GM20431 (cell line): ENCODE measurements around the gene DISC1.

Experiments used
- in situ Hi-C: fragments of 300-500 bp; cut with MseI, MboI; formaldehyde crosslinking; loops from one replicate; pipeline ENCODE4 v1.15.0; 2020; ENCODE audit warnings: low sequenced_read_pairs; ENCODE audit not compliant: unreplicated experiment

The DISC1 gene

DNA sequence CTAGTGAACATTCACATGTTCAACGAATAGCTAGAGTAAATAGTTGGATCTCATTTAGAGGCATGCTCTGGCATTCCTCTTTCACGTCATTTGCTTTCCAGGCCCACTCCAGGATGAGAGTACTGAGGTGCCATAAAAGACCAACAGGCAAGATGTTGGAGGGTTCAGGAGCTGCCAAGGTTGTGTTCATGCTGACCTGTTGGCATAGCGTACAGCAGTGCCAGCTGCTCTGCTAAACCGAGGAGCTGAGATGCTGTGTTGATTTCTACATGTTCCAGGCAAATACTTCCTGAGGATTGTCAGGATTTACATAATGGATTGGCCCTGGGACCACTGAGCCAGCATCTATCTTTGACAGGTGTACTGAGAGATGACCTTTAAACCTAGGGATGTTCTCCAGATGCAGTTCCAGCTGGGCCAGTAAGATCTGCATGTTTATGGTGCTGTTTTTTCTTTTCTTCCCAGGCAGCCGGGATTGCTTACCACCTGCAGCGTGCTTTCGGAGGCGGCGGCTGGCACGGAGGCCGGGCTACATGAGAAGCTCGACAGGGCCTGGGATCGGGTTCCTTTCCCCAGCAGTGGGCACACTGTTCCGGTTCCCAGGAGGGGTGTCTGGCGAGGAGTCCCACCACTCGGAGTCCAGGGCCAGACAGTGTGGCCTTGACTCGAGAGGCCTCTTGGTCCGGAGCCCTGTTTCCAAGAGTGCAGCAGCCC is 66.9 kb downstream of the DISC1 start:
- in situ Hi-C loops, result no loop called here

DNA sequence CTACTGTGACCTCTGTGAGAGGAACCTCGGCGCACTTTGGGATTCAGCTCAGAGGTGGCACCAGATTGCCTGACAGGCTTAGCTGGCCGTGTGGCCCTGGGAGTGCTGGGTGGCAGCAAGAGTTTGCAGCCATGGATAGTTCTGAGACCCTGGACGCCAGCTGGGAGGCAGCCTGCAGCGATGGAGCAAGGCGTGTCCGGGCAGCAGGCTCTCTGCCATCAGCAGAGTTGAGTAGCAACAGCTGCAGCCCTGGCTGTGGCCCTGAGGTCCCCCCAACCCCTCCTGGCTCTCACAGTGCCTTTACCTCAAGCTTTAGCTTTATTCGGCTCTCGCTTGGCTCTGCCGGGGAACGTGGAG is 67.5 kb downstream of the DISC1 start:
- in situ Hi-C loops, result no loop called here

DNA sequence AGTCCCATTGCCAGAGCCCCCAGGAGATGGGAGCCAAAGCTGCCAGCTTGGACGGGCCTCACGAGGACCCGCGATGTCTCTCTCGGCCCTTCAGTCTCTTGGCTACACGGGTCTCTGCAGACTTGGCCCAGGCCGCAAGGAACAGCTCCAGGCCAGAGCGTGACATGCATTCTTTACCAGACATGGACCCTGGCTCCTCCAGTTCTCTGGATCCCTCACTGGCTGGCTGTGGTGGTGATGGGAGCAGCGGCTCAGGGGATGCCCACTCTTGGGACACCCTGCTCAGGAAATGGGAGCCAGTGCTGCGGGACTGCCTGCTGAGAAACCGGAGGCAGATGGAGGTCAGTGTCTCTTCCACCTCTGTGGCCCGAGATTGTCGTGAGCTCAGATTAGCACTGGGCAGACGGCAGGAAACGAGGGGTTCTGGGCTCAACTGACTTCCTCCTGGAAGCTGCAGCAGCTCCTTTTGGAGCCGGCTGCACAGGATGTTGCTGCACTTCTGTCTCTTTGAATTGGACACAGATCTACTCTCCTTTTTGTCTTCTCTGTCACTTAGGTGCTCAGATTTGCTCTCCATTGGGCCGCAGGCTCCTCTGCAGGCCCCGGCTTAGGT is 68.0 kb downstream of the DISC1 start:
- in situ Hi-C loops, result no loop called here

DNA sequence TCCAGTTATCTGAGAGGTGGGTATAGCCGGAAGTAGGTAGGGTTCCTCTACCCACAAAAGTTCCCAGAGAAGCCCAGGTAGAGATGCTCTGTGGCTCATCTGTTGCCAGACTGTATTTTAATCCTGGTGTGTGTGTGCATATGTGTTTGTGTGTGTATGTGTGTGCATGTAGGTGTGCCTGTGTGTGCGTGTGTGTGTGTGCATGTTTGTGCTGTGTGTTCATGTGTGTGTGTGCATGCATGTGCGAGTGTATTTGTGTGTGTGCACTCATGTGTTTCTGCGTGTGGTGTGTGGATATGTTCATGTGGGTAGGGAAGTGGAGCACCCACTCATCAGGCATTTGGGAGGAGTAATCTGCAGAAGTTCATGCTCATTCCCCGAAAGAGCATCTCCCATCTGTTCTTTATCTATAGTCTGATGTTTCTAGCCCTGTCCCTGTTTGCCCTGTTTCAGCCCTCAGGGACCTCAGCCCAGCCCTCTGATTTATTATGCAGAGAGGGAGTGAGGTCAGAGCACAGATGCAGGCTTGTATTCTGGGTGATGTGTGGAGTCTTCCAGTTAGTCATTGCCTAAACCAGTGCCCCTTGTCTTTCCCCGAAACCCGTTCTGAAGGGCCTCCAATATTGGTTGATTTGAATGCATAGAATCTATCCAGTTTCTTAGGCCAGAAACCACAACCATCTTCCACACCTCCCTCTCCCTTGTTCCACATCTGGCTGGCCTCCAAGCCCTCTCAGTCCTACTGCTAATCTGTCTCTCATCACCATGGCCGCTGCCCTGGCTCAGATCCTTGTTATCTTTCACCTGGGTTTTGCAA is 69.1 kb downstream of the DISC1 start:
- in situ Hi-C loops, result no loop called here

DNA sequence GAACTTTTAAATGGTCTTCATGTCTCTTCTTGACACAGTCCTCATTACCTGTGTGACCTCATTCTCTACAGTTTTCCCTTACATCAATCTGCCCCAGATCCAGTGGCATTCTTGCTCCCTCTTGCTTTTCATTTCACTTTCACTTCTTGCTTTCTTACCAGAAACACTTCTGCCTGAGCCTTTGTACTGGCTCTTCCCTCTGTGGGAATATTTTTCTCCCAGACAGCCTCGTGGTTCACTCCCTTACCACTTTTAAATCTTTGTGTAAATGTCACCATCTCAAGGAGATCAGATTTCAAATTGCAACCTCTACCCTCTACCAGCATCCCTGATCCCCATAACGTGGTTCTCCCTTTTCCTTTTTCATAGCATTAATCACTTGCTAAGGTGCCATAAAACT is 73.2 kb downstream of the DISC1 start:
- in situ Hi-C loops, result no loop called here

DNA sequence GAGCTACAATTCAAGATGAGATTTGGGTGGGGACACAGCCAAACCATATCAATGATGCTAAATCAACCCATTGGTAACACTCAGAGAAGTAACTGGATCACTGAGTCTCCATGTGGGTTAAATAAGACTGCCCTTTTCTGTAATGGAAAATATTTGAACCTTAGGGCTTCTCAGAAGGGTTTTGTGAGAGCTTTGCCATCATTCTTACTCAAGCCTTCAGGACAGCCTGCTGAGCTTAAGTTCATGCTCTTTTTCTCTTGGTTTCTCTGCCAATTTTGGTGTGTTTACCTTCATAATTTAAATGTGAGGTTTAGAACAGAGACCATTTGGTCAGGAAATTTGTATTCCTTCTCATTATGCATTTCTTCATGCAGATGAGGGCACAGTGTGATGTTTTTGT is 74.7 kb downstream of the DISC1 start:
- in situ Hi-C loops, result no loop called here

DNA sequence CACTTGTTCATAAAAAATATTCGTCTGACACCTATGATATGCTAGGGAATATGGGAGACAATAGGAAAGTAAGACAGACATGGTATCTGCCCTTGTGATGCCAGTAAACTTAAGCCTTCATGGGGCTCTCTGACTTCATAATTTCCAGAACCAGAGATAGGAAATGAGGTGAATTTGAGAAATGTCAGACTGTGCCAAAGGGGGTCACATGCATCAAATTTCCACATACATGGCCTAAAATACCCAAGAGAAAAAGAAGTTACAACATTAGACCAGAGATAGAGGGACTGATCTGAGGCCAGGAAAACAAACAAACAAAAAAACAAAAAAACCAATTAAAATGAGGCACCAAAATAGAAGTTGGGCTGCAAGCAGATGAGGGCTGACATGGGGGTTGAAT is 75.7 kb downstream of the DISC1 start:
- in situ Hi-C loops, result no loop called here

DNA sequence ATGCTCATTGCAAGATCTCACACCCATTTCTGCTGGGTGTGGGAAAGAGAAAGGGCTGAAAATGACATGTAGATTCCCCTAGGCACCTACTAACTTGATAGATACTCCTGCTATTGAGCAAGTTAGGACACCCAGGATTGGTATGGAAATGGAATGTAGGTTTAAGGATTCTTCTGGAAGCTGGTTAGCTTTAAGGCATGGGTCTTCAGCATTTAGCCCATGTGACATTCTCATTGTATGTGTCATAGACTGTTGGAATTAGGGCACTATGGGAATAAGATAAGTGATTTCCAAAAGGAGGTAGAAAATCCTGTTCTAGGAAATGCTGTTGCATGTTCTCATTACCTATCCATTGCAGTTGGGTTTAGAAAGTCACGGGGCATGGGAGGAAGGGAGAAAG is 76.2 kb downstream of the DISC1 start:
- in situ Hi-C loops, result no loop called here

DNA sequence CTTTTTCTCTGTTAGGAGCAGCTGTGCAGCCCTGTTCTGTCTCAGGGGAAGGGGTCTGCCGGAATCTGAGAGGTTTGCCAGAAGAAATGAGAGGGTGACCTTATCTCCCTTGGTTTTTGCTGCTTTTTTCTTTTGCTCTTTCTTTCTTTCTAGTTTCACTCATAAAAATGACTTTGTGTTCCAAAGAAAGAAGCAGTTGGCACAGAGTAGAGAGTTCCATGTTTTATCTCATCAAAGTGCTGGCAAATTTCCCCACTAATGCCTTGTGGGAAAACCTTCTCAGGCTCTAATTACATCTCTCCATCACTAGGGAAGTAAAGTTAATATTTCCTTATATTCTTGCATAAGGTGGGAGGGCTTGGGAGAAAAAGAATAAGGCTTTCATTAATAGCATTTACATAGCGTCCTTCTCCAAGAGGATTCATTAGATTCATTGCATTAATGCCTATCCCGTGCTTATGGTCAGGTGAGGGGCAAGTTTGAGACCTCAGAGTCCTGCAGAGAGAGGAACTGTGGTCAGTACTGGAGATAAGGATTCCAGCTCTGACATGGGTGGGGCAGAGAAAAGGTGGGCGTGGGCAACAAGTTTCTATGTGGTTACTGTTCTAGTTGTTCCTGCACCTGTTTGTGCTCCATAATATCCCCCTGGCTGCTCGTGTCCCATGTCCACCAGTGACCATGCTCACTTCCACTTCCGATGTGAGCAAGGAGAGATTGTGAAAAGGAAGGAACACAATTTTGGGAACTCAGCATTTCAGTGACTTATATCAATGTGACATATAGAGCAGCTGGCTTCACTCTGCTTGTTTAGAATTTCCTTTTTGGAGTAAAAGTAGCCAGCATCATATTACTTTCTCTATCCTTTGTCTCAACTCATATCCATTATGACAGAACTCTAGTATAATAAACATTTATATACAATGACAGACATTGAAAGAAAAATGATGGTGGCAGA is 79.5 kb downstream of the DISC1 start:
- in situ Hi-C loops, result no loop called here

DNA sequence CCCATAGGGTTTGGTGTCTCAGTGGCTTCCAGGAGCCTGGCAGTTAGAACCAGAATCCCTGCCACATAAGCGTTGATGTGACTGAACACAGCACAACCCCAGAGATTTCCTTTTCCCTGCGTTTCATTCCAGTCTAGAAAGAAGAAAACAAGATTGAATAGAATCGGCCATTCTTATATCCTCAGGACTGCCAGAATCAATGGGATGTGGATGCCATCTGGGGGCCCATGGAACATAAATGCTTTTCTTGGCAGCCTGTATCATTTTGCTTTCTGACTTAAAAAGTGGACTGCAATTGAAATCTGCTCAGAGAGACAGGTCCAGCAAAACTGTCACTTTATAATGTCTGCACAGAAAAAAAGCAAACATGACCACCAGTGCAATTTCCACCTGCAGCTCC is 80.3 kb downstream of the DISC1 start:
- in situ Hi-C loops, result no loop called here

DNA sequence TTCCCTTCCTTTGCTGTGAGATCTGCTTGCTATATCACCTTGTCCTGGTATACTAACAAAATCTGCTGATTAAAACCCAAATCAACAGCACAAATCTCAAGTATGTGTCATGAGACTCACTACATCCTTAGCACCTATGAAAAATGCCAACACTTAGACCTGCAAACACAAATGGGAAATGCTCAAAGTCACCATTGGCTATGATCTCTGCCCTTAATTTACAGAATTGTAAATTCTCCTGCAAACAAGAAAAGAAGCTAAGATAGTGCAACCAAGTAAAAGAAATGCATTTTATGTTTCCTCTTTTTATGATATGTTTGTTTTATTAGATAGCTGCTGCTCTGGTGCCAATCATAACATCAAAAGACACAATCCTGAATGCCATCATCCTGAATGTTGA is 80.8 kb downstream of the DISC1 start:
- in situ Hi-C loops, result no loop called here

DNA sequence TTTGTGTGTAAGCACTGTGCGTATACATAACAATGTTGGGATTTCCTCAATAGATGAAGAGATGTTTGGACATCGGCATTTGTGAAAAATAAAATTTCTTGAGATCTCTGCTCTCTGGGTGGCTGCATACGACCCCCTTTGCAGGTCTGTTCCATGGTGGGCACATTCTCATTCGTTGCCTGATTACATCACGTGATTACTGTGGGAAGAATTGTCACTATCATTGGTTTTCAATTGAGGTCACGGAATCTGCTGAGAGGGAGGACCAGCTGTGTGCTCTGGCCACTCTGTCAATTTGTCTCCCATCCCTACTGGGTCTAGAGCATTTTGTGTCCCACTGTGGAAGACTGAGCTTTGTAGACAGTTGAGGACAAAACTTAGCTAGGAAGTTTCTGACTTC is 81.8 kb downstream of the DISC1 start:
- in situ Hi-C loops, result no loop called here

DNA sequence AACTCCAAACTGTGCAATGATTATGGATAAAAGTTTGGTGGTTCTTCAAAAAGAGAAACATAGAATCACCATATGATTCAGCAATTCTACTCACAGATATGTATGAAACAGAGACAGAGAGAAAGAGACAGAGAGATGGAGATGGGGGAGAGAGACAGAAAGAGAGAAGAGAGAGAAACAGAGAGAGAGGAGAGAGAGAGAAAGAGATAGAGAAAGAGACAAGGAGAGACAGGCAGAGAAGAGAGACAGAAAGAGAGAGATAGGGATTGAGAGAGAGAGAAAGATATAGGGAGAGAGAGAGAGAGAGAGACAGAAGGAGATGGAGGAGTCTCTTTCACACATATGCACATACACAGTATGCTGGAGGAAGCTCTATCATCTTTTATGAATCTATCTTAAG is 87.8 kb downstream of the DISC1 start:
- in situ Hi-C loops, result no loop called here

DNA sequence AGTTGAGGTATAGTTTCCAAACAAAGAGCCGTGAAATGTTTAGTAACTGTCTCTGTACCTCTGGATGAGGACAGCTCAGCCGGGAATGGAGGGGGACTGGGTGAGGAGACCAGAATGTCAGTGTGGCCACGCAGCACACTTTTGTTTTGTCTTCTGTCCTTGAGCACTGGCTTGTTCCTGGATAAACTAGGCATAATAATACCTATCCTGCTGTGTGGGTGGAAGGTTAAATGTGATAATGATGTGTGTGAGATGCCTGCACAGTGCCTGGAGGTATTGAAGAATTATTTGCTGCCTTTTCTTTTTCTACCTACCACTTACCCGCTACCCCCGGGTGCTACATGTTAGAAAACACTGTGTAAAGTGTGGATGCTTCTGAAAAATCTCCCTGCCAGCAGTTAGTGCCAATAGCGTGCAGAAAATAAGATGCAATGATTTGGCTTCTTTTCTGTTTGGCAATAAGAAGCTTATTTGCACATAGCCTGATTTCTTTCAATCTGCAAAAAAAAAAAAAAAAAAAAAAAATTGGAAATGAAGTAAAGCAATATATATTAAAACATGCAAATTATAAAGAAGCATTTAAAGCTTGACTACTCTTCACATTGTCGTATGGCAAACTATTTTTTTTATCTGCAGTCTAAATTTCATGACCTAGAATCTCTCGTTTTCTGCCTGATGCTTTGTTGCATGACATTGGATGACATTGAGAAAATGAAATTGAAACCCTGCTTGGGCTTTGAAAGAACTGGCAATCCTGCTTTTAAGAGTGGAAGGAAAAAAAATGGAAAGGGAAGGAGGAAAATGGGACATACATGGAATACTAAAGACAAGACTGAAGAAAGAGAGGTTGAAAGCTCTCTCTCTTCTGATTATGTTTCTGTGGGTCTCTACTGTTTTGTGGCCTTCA is 89.5 kb downstream of the DISC1 start:
- in situ Hi-C loops, result no loop called here

DNA sequence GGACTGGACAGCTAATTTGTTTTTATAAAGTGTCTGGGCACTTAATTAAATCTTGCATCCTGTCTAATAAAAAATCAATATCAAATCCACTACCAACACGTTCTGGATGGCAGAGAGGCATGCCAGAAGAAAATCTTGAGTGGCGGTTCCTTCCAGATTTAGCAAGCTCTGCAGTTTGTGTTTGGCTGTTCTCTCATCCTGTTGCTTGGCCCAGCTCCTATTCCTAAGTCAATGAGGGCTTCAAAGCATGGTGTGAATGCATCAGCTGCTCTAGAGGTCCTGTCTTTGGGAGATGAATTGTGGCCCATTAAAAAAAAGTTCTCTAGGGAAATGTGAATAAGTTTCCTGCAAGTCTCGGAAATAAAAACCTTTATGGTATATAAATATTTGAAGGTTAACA is 90.3 kb downstream of the DISC1 start:
- in situ Hi-C loops, result no loop called here

DNA sequence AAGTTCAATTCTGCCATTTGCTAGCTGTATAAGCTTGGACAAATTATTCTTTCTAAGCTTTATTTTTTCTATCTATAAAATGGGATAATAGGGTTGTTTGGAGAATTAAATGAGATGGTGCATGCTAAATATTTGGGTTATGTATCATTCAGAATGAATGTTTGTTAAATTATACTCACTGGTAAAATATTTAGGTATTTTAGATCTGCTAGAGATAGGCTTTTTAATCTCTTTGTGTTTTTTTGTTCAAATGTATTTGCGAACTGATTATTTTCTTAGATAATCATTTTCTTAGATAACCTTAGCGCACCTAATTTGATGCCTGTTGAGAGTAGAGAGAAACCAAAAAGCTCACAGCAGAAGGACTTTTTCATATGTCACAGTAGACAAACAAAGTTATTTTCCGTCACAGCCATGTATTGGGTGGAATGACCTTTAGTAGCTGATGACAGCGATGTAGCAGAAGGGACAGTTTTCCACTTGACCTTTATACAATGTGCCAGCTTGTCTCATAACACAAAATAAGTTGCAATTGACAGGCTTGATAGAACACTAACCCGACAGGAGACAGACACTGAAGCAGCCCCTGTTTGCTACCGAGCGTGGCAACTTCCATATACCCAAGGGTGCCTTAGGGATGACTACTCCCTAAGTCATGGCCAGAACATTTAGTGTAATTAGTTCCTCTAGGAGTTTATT is 93.0 kb downstream of the DISC1 start:
- in situ Hi-C loops, result no loop called here

DNA sequence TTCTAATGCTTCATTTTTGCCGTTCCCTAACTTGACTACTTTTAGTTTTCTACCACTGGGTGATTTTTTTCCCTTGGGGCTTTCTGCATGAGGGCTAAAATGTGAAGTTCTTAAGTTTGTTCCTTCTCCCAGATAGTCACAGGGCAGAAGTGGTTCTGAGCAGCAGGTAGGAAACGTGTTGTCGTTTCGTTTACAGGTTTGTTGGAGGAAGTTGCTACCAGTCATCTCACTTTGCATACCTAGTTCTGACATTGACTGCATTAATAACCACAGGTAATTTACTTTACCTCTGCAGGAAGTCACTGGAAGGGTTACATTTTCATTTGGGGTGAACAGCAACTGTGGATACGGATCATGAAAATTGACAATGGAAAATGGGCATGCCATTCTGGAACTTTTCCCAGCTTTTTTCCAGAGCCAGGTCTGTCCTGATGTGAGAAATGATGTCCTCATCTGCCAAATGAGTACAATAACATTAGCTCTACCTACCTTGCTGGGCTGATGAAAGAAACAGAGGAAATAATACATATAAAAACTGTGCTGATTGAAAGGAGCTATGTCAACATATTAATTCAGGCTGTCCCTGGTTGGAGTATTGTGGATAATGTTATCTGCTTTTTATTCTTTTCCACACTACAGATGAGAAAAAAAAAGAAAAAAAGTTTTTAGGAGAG is 94.2 kb downstream of the DISC1 start:
- in situ Hi-C loops, result no loop called here

DNA sequence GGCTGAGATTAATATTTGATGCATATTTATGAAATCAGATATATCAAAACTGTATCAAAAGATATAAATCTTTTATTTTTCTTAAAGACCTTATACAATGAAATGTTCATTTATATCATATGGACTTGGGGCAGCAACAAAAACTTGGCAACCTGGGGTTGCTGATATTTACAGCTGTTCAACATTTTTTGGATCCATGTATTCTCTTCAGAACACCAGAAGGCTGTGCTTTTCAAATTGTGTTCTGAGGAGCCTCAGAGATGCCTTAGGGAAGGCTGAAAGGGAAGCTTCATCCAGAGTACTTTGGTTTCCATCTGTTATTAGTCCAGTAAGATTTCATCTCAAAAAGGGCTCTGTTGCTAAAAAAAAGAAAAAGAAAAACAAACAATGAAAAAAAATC is 94.8 kb downstream of the DISC1 start:
- in situ Hi-C loops, result no loop called here
